Hepatocyte (in vitro differentiated cells): ENCODE data around the gene ADORA1. TPM values are rescaled to one million over a fixed set of nuclear protein-coding genes. Genes with fewer than 3 reads are reported as not detected.

Experiments
- DNase-seq: peaks from one replicate; pipeline ENCODE4 v3.0.0-alpha.2; 2016; ENCODE audit warnings: low spot score
- H2AFZ ChIP-seq: fragments of 200-600 bp; sonication (generic); 2 replicates; pipeline ENCODE4 v1.6.0; 2016; ENCODE audit warnings: antibody characterized with exemption, mild to moderate bottlenecking
- H3K27ac ChIP-seq: fragments of 200-600 bp; sonication (generic); 2 replicates; pipeline ENCODE4 v1.5.1; 2016; ENCODE audit warnings: mild to moderate bottlenecking
- H3K27me3 ChIP-seq: fragments of 200-600 bp; sonication (generic); 2 replicates; pipeline ENCODE4 v1.6.1; 2016
- H3K36me3 ChIP-seq: fragments of 200-600 bp; sonication (generic); replicated peaks from 2 replicates; pipeline ENCODE4 v1.5.1; 2016; ENCODE audit warnings: low read depth; ENCODE audit not compliant: insufficient read depth
- H3K4me1 ChIP-seq: fragments of 200-600 bp; sonication (generic); 2 replicates; pipeline ENCODE4 v1.5.1; 2016; ENCODE audit warnings: mild to moderate bottlenecking, moderate library complexity; ENCODE audit not compliant: insufficient read depth
- H3K4me2 ChIP-seq: fragments of 200-600 bp; sonication (generic); 2 replicates; pipeline ENCODE4 v1.6.0; 2016
- H3K4me3 ChIP-seq: fragments of 200-600 bp; sonication (generic); 2 replicates; pipeline ENCODE4 v1.5.1; 2016; ENCODE audit warnings: mild to moderate bottlenecking
- H3K79me2 ChIP-seq: fragments of 200-600 bp; sonication (generic); 2 replicates; pipeline ENCODE4 v1.6.0; 2017; ENCODE audit warnings: mild to moderate bottlenecking
- H3K9me2 ChIP-seq: fragments of 200-600 bp; sonication (generic); replicated peaks from 2 replicates; pipeline ENCODE4 v1.6.0; 2017; ENCODE audit warnings: mild to moderate bottlenecking; ENCODE audit not compliant: insufficient read depth
- H3K9me3 ChIP-seq: fragments of 200-600 bp; sonication (generic); 2 replicates; pipeline ENCODE4 v1.5.1; 2016; ENCODE audit warnings: low read depth, mild to moderate bottlenecking
- H4K20me1 ChIP-seq: fragments of 200-600 bp; sonication (generic); 2 replicates; pipeline ENCODE4 v1.6.0; 2016; ENCODE audit warnings: mild to moderate bottlenecking; ENCODE audit not compliant: insufficient read depth, poor library complexity, severe bottlenecking
- EZH2 ChIP-seq: fragments of 200-600 bp; sonication (generic); IDR thresholded peaks from 2 replicates; pipeline ENCODE4 v1.6.1; 2016; ENCODE audit warnings: antibody characterized with exemption, mild to moderate bottlenecking, borderline replicate concordance
- EZH2phosphoT487 ChIP-seq: fragments of 200-600 bp; sonication (generic); IDR thresholded peaks from one replicate; pipeline ENCODE4 v1.6.1; 2018; ENCODE audit warnings: antibody characterized with exemption, mild to moderate bottlenecking, low read depth, moderate library complexity; ENCODE audit not compliant: unreplicated experiment, severe bottlenecking
- WGBS: methylation state at CpG from one replicate; pipeline ENCODE4 v1.1.6; 2016; ENCODE audit warnings: low lambda C conversion rate; ENCODE audit errors: missing lambda C conversion rate; 5-methylcytosine and 5-hydroxymethylcytosine counted together
- polyA plus RNA-seq: library from polyadenylated mRNA; unstranded; fragments of >200 nt; fragmentation: Nextera tagmentation; extraction: Ambion mirVana; gene quantifications from 2 replicates; pipeline ENCODE4 v1.2.1, GENCODE V29; 2016
- total RNA-seq: library from RNA; depleted of rRNA; stranded (reverse); fragments of >200 nt; gene quantifications from 2 replicates; pipeline ENCODE4 v1.2.3, GENCODE V29; 2014
- TF ChIP-seq, protein P1 (sequence below): fragments of 200-600 bp; sonication (generic); IDR thresholded peaks from 2 replicates; pipeline ENCODE4 v1.5.1; 2016; ENCODE audit warnings: antibody characterized with exemption, mild to moderate bottlenecking; ENCODE audit not compliant: poor library complexity

ADORA1 gene
- total and polyA plus RNA-seq, 2 experiments from 2014 or later = 2.0 to 2.3 TPM

- Histone ChIP-seq H3K79me2 (no peaks in the 10 kb centered on the region), H3K4me2 (no peak overlapping the region), H3K9me2 (no peaks in the 10 kb centered on the region), H3K9me3 (no peaks in the 10 kb centered on the region), H4K20me1 (no peaks in the 10 kb centered on the region), H3K4me1 (no peaks in the 10 kb centered on the region), H3K4me3 (no peak overlapping the region), H3K27ac (no peak overlapping the region), H3K27me3 (no peaks in the 10 kb centered on the region), H2AFZ (no peak overlapping the region), H3K36me3 (no peaks in the 10 kb centered on the region)
- WGBS = 82% methylated on average over 5 of the region's 5 CpGs
- DNase-seq = no peak
- TF ChIP-seq, protein P1, sequence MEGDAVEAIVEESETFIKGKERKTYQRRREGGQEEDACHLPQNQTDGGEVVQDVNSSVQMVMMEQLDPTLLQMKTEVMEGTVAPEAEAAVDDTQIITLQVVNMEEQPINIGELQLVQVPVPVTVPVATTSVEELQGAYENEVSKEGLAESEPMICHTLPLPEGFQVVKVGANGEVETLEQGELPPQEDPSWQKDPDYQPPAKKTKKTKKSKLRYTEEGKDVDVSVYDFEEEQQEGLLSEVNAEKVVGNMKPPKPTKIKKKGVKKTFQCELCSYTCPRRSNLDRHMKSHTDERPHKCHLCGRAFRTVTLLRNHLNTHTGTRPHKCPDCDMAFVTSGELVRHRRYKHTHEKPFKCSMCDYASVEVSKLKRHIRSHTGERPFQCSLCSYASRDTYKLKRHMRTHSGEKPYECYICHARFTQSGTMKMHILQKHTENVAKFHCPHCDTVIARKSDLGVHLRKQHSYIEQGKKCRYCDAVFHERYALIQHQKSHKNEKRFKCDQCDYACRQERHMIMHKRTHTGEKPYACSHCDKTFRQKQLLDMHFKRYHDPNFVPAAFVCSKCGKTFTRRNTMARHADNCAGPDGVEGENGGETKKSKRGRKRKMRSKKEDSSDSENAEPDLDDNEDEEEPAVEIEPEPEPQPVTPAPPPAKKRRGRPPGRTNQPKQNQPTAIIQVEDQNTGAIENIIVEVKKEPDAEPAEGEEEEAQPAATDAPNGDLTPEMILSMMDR = no peak
- no peak for TF ChIP-seq EZH2
- TF ChIP-seq EZH2phosphoT487 = no peak
Observed at GRCh38 chr1:203142684-203143408, 15.3 kb downstream of the ADORA1 start.

GRCh38 chr1:203143641-203144040 lies 16.1 kb downstream of the ADORA1 start:
- no peak overlapping the region for H2AFZ ChIP-seq
- no peak overlapping the region for H3K4me2 ChIP-seq
- H3K36me3 ChIP-seq = no peaks in the 10 kb centered on the region
- H3K9me3 ChIP-seq = no peaks in the 10 kb centered on the region
- no peaks in the 10 kb centered on the region for H3K9me2 ChIP-seq
- no peak overlapping the region for H3K4me3 ChIP-seq
- no peaks in the 10 kb centered on the region for H3K4me1 ChIP-seq
- H3K79me2 ChIP-seq = no peaks in the 10 kb centered on the region
- DNase-seq = no peak
- H3K27ac ChIP-seq = no peak overlapping the region
- TF ChIP-seq, protein P1 = no peak
- TF ChIP-seq EZH2 (no peak), EZH2phosphoT487 (no peak)
- H3K27me3 ChIP-seq = no peaks in the 10 kb centered on the region
- H4K20me1 ChIP-seq = no peaks in the 10 kb centered on the region
- 86% methylated on average over 11 of the region's 11 CpGs for WGBS

- no peaks in the 10 kb centered on the region for H3K36me3 ChIP-seq
- no peak overlapping the region for H2AFZ ChIP-seq
- H3K9me3 ChIP-seq = no peaks in the 10 kb centered on the region
- WGBS = 62% methylated on average over 6 of the region's 6 CpGs
- no peaks in the 10 kb centered on the region for H3K4me1 ChIP-seq
- no peak overlapping the region for H3K4me2 ChIP-seq
- H3K27me3 ChIP-seq = no peaks in the 10 kb centered on the region
- no peaks in the 10 kb centered on the region for H3K79me2 ChIP-seq
- DNase-seq = no peak
- TF ChIP-seq, protein P1 = no peak
- TF ChIP-seq EZH2 = no peak
- no peak for TF ChIP-seq EZH2phosphoT487
- no peak overlapping the region for H3K27ac ChIP-seq
- H4K20me1 ChIP-seq = no peaks in the 10 kb centered on the region
- H3K9me2 ChIP-seq = no peaks in the 10 kb centered on the region
- H3K4me3 ChIP-seq = no peak overlapping the region
Observed at GRCh38 chr1:203144661-203145060, 17.1 kb downstream of the ADORA1 start.
